DOHH2 (cell line): ENCODE measurements around the gene TAF1C.
A peak's percentile ranks its signal among the peaks of the same experiment; 100 is the strongest.

Experiments used
- H3F3A ChIP-seq: fragments of 200-600 bp; sonication (generic), shearing (Covaris generic); 2 replicates; pipeline ENCODE4 v1.6.0; 2016; ENCODE audit warnings: antibody characterized with exemption, mild to moderate bottlenecking; ENCODE audit not compliant: control insufficient read depth, insufficient read depth
- H3K27ac ChIP-seq: fragments of 200-600 bp; sonication (generic); 2 replicates; pipeline ENCODE4 v1.5.1; 2014; ENCODE audit warnings: low read depth, mild to moderate bottlenecking, low read length, moderate library complexity
- H3K27me3 ChIP-seq: fragments of 200-600 bp; sonication (generic); 2 replicates; pipeline ENCODE4 v1.6.1; 2014; ENCODE audit warnings: mild to moderate bottlenecking, low read length, mixed read lengths; ENCODE audit not compliant: control insufficient read depth
- H3K36me3 ChIP-seq: fragments of 200-600 bp; sonication (generic); 2 replicates; pipeline ENCODE4 v1.6.1; 2014; ENCODE audit warnings: mild to moderate bottlenecking, low read length, moderate library complexity, mixed read lengths; ENCODE audit not compliant: control insufficient read depth
- H3K4me1 ChIP-seq: fragments of 200-600 bp; sonication (generic); 2 replicates; pipeline ENCODE4 v1.6.1; 2014; ENCODE audit warnings: mild to moderate bottlenecking, low read length, mixed read lengths; ENCODE audit not compliant: control insufficient read depth
- H3K4me2 ChIP-seq: fragments of 200-600 bp; sonication (generic); 2 replicates; pipeline ENCODE4 v1.6.0; 2014; ENCODE audit warnings: mild to moderate bottlenecking, low read length, moderate library complexity
- H3K4me3 ChIP-seq: fragments of 200-600 bp; sonication (generic); 2 replicates; pipeline ENCODE4 v1.5.1; 2014; ENCODE audit warnings: mild to moderate bottlenecking, low read length, mixed read lengths
- H3K79me2 ChIP-seq: fragments of 200-600 bp; sonication (generic); 2 replicates; pipeline ENCODE4 v1.6.1; 2014; ENCODE audit warnings: mild to moderate bottlenecking, low read length, mixed read lengths; ENCODE audit not compliant: control insufficient read depth
- H3K9me2 ChIP-seq: fragments of 200-600 bp; sonication (generic); replicated peaks from 2 replicates; pipeline ENCODE4 v1.6.1; 2014; ENCODE audit warnings: mild to moderate bottlenecking, low read length, mixed read lengths; ENCODE audit not compliant: control insufficient read depth
- H3K9me3 ChIP-seq: fragments of 200-600 bp; sonication (generic); 2 replicates; pipeline ENCODE4 v1.6.1; 2014; ENCODE audit warnings: antibody characterized with exemption, low read length, mixed read lengths; ENCODE audit not compliant: control insufficient read depth, insufficient read depth
- H4K20me1 ChIP-seq: fragments of 200-600 bp; sonication (generic); 2 replicates; pipeline ENCODE4 v1.6.0; 2014; ENCODE audit warnings: low read depth, mild to moderate bottlenecking, antibody characterized with exemption, low read length, moderate library complexity; ENCODE audit not compliant: control insufficient read depth, insufficient read depth
- EZH2phosphoT487 ChIP-seq: fragments of 200-600 bp; sonication (generic); IDR thresholded peaks from 2 replicates; pipeline ENCODE4 v1.6.1; 2017; ENCODE audit warnings: borderline replicate concordance, mild to moderate bottlenecking, antibody characterized with exemption, low read length, moderate library complexity, mixed read lengths
- TF ChIP-seq, protein P1 (sequence below): fragments of 200-600 bp; sonication (generic); IDR thresholded peaks from one replicate; pipeline ENCODE4 v1.5.1; 2014; ENCODE audit warnings: antibody characterized with exemption, mild to moderate bottlenecking, low read depth, low read length; ENCODE audit not compliant: poor library complexity, severe bottlenecking

TAF1C gene

DNA sequence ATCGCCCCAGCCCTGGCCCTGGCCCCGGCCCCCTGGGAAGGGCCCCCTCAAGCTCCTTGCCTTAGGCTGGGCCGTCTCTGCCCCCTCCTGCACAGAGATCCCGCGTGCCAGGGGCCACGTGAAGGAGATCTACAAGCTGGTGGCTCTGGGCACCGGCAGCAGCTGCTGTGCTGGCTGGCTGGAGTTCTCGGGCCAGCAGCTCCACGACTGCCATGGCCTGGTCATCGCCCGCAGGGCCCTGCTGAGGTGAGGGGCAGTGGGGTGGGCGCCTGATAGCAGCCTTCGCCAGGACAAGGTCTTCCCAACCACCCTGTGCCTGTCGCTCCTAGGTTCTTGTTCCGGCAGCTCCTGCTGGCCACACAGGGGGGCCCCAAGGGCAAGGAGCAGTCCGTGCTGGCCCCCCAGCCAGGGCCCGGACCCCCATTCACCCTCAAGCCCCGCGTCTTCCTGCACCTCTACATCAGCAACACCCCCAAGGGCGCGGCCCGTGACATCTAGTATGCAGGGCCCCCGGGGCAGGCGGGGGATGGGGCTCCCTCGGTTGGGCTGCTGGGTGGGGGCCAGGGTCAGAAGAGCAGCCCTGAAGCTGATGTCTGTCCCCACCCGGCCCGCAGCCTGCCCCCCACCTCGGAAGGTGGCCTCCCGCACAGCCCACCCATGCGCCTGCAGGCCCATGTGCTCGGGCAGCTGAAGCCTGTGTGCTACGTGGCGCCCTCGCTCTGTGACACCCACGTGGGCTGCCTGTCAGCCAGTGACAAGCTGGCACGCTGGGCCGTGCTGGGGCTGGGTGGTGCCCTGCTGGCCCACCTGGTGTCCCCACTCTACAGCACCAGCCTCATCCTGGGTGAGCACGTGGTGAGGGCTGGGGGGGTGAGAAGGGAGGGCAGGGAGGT lies 8.6 kb upstream of the TAF1C start:
- H3K79me2 ChIP-seq: no peaks in the 10 kb centered on the region
- no peaks in the 10 kb centered on the region for H4K20me1 ChIP-seq
- H3K4me1 ChIP-seq: peaks cover 20% of the 10 kb centered on the region
- H3K9me2 ChIP-seq: no peaks in the 10 kb centered on the region
- no peak overlapping the region for H3K27ac ChIP-seq
- TF ChIP-seq, protein P1, sequence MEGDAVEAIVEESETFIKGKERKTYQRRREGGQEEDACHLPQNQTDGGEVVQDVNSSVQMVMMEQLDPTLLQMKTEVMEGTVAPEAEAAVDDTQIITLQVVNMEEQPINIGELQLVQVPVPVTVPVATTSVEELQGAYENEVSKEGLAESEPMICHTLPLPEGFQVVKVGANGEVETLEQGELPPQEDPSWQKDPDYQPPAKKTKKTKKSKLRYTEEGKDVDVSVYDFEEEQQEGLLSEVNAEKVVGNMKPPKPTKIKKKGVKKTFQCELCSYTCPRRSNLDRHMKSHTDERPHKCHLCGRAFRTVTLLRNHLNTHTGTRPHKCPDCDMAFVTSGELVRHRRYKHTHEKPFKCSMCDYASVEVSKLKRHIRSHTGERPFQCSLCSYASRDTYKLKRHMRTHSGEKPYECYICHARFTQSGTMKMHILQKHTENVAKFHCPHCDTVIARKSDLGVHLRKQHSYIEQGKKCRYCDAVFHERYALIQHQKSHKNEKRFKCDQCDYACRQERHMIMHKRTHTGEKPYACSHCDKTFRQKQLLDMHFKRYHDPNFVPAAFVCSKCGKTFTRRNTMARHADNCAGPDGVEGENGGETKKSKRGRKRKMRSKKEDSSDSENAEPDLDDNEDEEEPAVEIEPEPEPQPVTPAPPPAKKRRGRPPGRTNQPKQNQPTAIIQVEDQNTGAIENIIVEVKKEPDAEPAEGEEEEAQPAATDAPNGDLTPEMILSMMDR: no peak
- TF ChIP-seq EZH2phosphoT487: no peak
- peak overlapping the region; percentile 62; the same call in 1 of the 2 replicates for H3K4me2 ChIP-seq
- peaks cover 3% of the 10 kb centered on the region; the same call in 1 of the 2 replicates for H3K27me3 ChIP-seq
- no peaks in the 10 kb centered on the region for H3F3A ChIP-seq
- H3K4me3 ChIP-seq: no peak overlapping the region
- no peaks in the 10 kb centered on the region for H3K9me3 ChIP-seq
- H3K36me3 ChIP-seq: no peaks in the 10 kb centered on the region

DNA sequence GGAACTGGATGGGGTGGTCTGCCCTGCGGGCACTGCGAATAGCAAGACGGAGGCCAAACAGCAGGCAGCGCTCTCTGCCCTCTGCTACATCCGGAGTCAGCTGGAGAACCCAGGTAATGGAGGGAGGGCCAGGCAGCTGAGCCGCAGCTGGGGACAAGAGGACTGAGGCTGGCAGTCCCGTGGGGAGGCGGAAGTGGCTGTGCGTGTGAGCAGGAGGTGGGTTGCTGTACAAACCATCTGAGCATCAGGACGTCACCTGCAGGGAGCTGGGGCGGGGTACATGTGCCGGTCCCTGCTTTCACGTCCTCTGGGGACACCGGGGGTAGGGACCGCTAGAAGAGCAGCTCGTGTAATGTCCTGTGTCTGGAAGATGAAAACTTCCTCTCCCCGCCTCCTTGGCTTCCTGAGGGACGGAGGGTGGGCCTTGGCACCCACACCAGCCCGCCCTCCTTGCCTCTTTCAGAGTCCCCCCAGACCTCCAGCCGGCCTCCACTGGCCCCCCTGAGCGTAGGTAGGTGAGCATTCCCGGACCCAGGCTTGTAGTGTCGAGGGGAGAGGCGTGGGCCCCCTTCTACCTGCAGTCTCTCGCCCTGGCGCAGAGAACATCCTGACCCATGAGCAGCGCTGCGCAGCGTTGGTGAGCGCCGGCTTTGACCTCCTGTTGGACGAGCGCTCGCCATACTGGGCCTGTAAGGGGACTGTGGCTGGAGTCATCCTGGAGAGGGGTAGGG lies 7.8 kb upstream of the TAF1C start:
- Histone ChIP-seq H3K27me3 (no peaks in the 10 kb centered on the region), H3F3A (no peaks in the 10 kb centered on the region), H3K79me2 (no peaks in the 10 kb centered on the region), H3K36me3 (no peaks in the 10 kb centered on the region), H3K9me2 (no peaks in the 10 kb centered on the region), H3K4me3 (peak overlapping the region; percentile 64), H3K9me3 (no peaks in the 10 kb centered on the region), H4K20me1 (no peaks in the 10 kb centered on the region), H3K4me1 (peaks cover 20% of the 10 kb centered on the region), H3K27ac (no peak overlapping the region), H3K4me2 (peak overlapping the region; percentile 62)
- no peak for TF ChIP-seq EZH2phosphoT487
- TF ChIP-seq, protein P1: peak; percentile 34

DNA sequence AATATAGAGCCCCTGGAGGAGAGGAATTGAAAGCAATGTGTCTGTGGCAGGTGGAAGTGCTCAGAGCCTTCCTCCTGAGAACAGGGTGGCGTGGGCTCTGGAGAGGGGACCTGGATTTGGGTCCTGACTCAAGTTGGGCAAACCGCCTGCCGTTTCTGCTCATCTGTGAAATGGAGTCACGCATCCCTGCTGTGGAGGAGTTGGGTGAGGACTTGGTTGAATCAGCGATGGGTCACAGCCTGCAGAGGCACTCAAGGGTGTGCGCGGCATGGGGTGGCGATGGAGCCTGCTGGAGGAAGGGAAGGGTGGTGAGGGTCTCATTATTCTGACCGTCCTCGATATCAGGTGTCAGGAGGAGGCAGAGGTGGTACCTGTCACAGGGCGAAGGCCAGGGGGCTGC lies 7.2 kb upstream of the TAF1C start:
- no peaks in the 10 kb centered on the region for H3F3A ChIP-seq
- TF ChIP-seq EZH2phosphoT487: no peak
- TF ChIP-seq, protein P1: no peak

More for the DNA sequence above, 7.2 kb upstream of the TAF1C start:
- H3K27ac ChIP-seq: no peak overlapping the region
- H3K4me2 ChIP-seq: peak overlapping the region; percentile 62
- no peaks in the 10 kb centered on the region for H3K9me3 ChIP-seq
- peak overlapping the region; percentile 64 for H3K4me3 ChIP-seq
- no peaks in the 10 kb centered on the region for H3K79me2 ChIP-seq
- H4K20me1 ChIP-seq: no peaks in the 10 kb centered on the region
- no peaks in the 10 kb centered on the region for H3K9me2 ChIP-seq
- H3K36me3 ChIP-seq: no peaks in the 10 kb centered on the region
- peaks cover 20% of the 10 kb centered on the region for H3K4me1 ChIP-seq
- no peaks in the 10 kb centered on the region for H3K27me3 ChIP-seq
